ENCODE measurements around the gene TPSB2.

GRCh38 chr16:1211451-1212268 is 18.3 kb downstream of the TPSB2 start:
- TF ChIP-seq CTCF (IDR thresholded peaks at IDR 0.05; ENCODE audit: low read depth, low read length) (no peak), EZH2phosphoT487 (IDR thresholded peaks at IDR 0.05; ENCODE audit: low read depth) (no peak)
